GM19023 (cell line): Measurements from ENCODE around the gene ZNF407.

Experiments
- ATAC-seq: cut with Tn5 transposase; IDR thresholded peaks from one replicate; pipeline ENCODE4 v1.9.1; 2021; ENCODE audit warnings: mild to moderate bottlenecking, moderate library complexity; ENCODE audit not compliant: unreplicated experiment

ZNF407 gene

DNA sequence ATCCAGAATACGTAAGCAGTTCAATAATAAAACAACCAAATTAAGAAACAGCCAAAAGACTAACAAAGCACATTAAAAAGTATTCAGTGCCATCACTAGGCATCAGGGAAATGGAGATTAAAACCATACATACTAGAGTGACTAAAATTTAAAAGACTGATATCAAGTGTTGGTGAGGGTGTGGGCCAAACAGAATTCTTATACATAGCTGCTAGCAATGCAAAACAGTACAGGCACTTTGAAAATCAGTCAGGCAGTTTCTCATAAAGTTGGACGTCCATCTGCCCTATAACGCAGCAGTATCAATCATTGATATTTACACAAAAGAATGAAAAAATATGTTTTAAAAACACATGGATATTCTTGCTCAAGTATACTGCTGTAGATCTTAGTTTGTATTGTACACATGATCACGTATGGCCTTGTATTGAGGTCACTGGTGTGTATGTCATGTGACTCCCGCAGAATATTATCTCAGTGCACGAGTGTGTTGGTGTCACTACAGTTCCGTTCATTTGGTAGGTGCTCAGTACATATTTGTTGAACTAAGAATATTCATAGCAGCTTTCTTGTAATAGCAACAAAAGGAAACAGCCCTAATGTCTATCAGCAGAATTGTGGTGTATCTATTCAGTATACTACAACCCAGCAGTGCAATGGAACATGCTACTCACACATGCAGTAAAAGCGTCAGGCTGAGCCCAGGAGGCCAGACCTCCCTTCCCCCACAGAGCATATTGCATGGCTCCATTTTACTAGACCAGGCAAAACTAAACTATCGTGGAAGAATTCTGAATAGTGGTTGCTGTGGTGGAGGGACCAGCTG lies 28.6 kb downstream of the ZNF407 start:
- no peak for ATAC-seq

DNA sequence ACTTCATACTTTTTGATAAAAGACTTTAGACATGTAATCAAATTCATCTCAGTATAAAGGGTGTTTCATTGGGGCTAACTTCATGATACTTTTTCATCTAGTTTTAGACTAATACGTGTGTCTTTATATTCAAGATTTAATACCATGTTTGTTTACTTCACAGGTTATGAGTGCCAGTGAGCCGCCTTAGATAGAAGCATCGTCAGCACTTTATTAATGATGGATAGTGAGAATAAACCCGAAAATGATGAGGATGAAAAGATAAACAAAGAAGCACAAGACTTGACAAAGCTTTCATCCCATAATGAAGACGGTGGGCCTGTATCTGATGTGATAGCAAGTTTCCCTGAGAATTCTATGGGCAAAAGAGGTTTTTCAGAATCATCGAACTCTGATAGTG lies 33.1 kb downstream of the ZNF407 start:
- ATAC-seq = no peak

DNA sequence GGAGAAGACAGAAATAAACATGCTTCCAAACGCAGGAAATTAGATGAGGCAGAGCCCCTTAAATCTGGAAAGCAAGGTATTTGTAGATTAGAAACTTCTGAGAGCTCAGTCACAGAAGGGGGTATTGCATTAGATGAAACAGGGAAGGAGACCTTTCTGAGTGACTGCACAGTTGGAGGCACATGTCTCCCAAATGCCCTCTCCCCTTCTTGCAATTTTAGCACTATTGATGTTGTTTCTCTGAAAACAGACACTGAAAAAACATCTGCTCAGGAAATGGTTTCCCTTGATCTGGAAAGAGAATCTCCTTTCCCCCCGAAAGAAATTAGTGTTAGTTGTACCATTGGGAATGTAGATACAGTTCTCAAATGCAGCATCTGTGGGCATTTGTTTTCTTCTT lies 33.5 kb downstream of the ZNF407 start:
- ATAC-seq = no peak

DNA sequence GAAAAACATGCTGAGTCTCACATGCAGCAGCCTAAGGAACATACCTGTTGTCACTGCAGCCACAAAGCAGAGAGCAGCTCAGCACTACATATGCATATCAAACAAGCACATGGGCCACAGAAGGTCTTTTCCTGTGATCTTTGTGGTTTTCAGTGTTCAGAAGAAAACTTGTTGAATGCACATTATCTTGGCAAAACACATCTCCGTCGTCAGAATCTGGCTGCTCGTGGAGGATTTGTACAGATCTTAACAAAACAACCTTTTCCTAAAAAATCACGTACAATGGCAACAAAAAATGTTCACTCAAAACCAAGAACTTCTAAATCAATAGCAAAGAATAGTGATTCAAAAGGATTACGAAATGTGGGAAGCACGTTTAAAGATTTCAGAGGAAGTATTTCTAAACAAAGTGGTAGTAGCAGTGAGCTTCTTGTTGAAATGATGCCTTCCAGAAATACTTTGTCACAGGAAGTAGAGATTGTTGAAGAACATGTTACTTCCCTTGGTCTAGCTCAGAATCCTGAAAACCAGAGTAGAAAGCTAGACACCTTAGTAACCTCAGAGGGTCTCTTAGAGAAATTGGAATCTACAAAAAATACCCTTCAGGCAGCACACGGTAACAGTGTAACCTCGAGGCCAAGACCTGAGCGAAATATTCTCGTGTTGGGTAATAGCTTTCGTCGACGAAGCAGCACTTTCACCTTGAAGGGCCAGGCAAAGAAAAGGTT lies 34.1 kb downstream of the ZNF407 start:
- ATAC-seq = no peak

DNA sequence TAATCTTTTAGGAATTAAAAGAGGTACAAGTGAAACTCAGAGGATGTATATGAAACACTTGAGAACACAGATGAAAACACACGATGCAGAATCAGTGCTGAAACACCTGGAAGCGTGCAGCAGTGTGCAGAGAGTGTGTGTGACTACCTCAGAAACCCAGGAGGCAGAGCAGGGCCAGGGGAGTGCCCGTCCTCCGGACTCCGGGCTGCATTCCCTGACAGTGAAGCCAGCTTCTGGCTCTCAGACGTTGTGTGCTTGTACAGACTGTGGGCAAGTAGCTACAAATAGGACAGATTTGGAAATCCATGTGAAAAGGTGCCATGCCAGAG lies 34.6 kb downstream of the ZNF407 start:
- no peak for ATAC-seq

DNA sequence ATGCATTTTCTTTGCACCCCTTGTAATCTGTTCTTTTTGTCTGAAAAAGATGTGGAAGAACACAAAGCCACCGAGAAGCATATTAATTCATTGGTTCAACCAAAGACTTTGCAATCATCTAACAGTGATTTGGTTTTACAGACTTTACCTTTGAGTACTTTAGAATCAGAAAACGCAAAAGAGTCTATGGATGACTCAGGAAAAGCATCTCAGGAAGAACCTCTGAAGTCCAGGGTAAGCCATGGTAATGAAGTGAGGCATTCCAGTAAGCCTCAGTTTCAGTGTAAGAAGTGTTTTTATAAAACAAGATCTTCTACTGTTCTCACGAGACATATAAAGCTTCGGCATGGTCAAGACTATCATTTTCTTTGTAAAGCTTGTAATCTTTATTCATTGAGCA lies 35.2 kb downstream of the ZNF407 start:
- ATAC-seq = no peak

DNA sequence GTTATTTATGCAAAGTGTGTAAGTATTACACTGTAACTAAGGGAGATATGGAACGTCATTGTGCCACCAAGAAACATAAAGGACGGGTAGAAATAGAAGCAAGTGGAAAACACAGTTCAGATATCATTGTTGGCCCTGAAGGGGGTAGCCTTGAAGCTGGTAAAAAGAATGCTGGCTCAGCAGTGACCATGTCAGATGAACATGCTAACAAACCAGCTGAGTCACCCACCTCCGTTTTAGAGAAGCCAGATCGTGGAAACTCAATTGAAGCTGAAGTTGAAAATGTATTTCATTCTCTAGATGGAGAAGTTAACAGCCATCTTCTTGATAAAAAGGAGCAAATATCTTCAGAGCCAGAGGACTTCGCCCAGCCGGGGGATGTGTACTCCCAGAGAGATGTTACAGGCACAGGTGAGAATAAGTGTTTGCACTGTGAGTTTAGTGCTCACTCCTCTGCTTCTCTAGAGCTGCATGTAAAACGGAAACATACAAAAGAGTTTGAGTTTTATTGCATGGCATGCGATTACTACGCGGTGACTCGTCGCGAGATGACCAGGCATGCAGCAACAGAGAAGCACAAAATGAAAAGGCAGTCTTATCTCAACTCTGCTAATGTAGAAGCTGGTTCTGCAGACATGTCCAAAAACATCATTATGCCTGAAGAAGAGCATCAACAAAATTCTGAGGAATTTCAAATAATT lies 36.1 kb downstream of the ZNF407 start:
- ATAC-seq = no peak

DNA sequence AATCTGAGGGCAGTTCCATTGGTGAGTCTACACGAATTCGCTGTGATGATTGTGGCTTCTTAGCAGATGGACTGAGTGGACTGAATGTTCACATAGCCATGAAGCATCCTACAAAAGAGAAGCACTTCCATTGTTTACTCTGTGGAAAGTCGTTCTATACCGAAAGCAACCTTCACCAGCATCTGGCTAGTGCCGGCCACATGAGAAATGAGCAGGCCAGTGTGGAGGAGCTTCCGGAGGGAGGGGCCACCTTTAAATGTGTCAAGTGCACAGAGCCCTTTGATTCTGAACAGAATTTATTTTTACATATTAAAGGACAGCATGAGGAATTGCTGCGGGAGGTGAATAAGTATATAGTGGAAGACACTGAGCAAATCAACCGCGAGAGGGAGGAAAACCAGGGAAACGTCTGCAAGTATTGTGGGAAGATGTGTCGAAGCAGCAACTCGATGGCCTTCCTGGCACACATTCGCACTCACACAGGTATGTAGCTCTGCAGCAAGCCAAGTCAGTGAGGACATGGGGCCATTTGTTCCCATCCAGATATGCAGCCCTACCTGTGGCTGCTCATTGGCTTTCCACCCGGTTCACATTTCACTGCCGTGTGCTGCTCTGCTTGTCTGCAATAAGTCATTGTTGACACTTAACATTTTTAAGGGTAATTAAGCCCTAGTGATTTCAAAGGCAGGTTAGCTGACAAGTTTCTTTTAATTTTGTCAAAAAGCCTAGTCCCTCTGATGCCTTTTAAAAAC lies 37.7 kb downstream of the ZNF407 start:
- no peak for ATAC-seq

DNA sequence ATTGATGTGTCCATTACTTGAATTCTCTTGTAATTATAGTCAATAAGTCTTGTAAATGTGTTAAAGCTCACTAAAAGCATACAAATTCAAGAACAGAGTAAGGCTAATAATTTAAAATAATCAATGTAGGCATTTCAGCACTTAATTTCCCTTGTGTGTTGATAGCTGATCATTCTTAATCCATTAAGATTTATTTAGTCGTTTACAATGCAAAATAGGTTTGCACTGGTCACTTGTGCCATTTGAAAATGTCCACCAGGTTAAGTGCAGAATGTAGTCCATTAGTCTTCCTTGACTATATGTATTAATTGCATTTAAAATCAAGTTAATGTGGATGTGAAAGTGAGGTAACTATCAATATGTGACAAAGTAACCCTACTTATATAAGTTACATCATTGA lies 39.4 kb downstream of the ZNF407 start:
- ATAC-seq = no peak

DNA sequence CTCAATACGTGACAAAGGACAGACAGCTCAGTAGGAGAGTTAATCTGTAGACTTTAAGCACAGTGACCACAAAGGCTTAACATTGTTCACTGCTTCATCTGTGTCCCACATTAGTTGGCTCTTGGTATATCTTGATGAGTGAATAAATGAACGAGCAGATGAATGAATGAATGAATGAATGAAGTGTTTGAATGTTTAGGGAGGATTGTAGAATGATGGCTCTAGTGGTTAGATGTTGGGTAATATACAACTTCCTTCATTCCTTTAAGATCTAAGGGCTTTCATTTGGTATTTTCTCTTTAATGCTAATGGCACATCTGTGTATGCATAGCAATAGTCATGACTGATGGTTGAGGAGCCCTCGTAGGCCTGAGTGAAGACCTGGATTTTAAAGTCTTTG lies 40.5 kb downstream of the ZNF407 start:
- ATAC-seq = no peak

DNA sequence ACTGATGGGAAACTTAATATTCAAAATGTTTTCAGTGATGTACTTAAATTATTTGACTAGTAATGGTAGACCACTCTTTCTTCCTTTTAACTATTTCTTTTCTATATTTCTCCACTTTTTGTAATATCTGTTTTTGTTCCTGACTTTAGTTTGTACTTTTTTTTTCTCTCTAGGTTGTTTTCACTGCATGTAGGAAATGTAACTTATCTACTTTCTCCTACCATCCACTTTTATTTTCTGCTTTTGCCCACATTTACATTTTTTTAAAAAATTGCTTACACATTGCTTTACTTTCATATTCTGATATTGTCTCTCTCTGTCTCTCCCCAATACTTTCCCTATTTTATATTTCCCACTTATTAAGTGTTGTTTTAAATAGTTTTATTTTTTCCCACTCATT lies 47.0 kb downstream of the ZNF407 start:
- no peak for ATAC-seq

DNA sequence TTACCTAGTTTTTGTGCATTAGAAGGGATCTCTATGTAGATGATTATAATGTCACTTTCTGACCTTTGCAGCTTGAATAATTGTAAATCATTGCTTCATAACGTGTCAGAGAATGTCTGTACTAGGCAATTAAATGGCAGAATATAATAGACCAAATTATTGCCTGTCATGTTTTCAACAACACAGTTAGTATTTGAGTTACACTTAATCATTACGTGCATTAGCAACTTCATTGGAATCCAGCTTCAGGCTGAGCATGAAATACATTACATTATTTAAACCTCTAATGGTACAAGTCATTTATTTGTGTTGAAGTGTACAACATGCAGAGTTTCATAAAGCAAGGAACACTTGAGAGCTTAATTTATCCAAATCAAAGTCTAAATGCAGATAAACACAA lies 48.0 kb downstream of the ZNF407 start:
- ATAC-seq = no peak

DNA sequence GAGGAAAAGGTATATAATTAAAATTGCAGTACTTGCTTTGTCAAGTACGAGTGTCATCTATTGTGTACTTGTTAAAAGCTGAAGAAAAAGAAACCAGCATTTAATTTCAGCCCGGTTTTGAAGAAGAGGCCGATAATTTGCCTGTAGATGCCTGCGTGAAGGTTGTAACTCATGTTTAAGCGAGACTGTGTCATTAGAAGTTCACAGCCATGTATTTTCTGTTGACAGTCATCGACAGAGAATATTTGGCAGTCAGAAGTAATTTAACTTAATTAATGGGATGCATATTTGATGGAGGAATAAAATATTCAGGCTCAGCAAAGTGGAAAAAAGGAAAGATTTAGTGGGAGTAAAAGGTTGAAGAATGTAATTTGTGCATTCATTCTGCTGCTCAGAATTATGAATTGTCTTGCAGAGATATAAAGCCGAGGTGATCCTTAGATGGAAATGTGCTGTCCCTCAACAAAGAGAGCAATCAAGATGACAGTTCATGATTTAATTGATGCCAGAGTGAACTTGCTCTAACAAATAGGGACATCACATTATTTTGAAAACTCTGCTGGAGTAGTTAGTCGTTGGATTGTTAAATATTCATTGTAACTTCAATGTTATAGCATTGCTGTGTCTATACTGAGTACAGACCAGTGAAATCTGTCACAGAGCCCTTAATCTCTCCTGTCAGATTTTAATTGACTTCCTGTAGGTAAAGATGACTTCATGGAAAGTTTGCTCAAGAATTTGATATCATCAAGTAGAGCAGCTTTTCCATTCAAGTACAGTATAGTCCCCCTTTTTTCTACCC lies 53.9 kb downstream of the ZNF407 start:
- no peak for ATAC-seq

DNA sequence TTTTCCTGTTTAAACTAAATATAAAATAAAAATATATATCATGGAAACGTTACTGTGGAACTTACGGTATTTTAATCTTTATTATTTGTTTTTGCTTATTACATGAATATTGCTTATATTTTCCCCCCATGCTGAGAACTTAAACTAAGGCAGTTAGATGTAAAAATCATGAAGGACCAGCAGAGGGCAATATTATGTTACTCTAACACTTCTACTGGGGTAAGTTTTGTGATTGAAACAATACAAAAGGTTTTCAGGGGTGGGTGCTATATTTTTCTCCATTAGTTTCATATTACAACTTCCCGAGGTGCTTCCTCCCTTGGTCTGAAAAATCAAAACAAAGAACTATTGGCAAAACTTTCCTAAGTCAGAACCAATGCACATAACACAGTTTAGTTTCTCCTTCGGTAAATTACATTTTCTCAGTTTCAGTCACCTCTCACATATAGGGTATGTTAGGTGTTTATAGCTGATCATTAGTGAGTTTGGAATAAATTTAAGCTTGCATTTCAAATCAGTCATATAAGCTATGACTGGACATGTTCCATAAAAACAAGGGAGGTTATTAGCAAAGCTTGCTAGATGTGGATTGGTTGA lies 54.8 kb downstream of the ZNF407 start:
- no peak for ATAC-seq

DNA sequence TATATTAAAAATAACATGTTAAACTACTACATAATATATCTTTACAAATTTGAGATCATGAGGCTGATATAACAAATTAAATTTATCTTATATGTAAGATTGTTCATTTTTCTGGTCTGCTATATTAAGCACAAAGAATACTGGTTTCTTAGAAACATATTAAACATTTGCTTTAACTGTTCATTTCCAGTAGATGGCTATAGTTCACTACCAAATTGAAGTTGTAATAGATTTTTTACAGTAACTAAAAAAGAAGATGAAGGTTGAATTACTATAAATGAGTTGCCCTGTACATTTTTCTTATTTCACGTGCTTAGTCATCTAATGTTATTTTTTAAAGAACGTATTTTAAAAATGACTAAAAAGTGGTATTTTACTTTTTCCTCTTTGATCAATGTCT lies 57.0 kb downstream of the ZNF407 start:
- no peak for ATAC-seq

DNA sequence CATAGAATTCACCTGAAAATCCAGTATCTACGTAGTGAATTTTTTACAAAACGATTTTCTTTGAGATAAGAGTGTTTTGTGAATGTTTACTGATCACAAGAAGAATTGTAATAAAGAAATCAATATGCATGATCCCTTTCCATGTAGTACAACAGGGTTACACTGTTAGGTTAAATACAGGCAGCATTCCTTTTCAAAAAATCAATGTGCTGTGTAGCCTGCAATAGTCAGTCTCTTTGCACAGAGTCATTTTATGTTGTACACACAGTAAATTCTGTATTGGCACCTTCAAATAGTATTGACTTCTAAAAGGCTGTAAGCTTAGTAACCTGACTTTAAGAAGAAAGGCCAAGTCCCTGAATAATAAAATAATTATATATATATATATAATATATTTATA lies 63.3 kb downstream of the ZNF407 start:
- no peak for ATAC-seq

DNA sequence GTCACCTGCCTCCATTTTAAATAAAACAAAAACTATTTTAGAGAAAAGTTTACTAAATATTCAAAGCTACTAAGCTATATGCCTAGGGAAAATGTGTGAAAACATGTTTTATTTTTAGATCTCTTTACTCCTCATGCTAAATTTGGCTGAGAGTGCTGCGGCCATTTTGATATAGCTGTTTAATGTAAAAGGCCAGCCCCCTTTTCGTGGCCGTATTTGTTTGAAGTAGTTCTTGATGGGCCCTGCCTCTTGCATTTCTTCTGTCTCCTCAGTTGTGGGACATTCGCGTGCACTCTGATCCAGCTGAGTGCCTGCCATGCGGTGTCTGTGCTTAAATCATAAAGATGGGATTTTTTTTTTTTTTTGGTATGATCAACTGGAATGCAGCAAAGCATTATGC lies 64.0 kb downstream of the ZNF407 start:
- no peak for ATAC-seq

DNA sequence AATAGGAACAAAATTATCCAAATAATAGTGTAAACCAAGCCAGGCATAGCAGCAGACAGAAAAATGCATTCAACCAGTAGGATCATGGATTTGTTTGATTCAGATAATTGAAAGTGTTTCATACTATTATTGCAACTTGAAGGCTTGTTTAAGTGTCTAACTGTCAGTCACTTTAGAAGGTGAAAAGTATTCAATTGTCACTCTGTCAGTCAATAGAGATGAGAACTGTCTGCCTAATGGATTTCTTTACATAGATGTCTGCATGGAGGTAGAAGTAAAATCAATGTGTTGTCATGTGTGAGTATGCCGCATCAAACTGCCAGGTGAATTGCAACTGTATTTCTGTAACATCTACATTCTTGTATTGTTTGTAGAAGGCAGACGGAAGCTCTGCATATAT lies 65.0 kb downstream of the ZNF407 start:
- no peak for ATAC-seq

DNA sequence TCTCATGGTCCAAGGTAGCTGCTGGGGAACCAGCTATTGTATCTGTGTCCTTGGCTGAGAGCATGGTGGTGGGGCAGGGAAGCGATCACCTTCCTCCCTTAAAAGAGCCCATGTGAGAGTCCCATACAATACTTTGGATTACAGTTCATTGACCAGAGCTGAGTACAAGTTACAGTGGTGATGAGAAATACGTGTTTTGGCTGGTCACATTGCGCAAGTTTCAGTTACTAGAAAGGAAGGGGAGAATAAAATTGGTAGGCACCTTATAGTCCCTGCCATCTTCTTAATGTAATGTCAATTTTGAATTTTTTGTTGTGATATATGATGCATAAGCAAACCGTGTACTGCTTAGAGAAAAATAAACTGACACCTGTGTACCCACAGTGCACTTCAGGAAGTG lies 67.7 kb downstream of the ZNF407 start:
- no peak for ATAC-seq

DNA sequence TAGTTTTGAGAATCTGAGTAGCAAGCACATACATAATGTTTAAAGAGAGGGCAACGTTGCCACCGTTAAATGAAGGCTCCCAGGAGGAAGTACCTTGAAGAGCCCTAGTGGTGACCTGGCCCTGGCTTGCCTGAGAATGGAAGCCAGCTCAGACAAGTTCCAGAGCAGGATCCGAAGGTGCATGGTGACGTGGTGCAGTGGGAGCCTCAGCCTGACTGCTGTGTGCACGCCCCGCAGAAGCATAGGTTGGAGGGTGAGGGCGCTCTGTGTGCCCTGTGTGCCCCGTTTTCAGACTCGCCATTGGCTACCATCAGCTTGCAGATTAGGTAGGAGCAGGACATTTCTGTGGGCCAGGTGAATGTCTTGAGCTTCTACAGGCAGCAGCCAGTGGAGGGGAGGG lies 68.2 kb downstream of the ZNF407 start:
- no peak for ATAC-seq
